SK-N-MC (cell line): ENCODE measurements around the gene PHC2.

Experiments used
- DNase-seq: peaks from one replicate; pipeline ENCODE4 v3.0.0-alpha.2; 2011; ENCODE audit warnings: low read depth, low spot score
- H3K27ac ChIP-seq: fragments of 200-600 bp; sonication (generic); 2 replicates; pipeline ENCODE4 v1.5.1; 2016; ENCODE audit warnings: mixed run types
- H3K36me3 ChIP-seq: fragments of 200-600 bp; sonication (generic); 2 replicates; pipeline ENCODE4 v1.6.1; 2017; ENCODE audit warnings: antibody characterized with exemption, low read length, mixed read lengths; ENCODE audit not compliant: insufficient read depth
- H3K4me3 ChIP-seq: fragments of 200-600 bp; sonication (generic); 2 replicates; pipeline ENCODE4 v1.5.1; 2016
- H3K9ac ChIP-seq: fragments of 200-600 bp; sonication (generic); 2 replicates; pipeline ENCODE4 v1.8.0; 2017; ENCODE audit warnings: mixed run types, mixed read lengths; ENCODE audit not compliant: insufficient read length
- H3K9me3 ChIP-seq: fragments of 200-600 bp; sonication (generic); 2 replicates; pipeline ENCODE4 v1.6.1; 2017; ENCODE audit warnings: low read depth, mild to moderate bottlenecking, antibody characterized with exemption, low read length, moderate library complexity, mixed read lengths
- EZH2 ChIP-seq: fragments of 200-600 bp; sonication (generic); IDR thresholded peaks from one replicate; pipeline ENCODE4 v1.6.1; 2017; ENCODE audit warnings: antibody characterized with exemption
- FOXP2 ChIP-seq: optimal IDR thresholded peaks from 2 replicates; pipeline ENCODE3; 2011; ENCODE audit warnings: mild to moderate bottlenecking, moderate library complexity; ENCODE audit not compliant: insufficient read depth; ENCODE audit errors: extremely low read length, control extremely low read depth
- POLR2AphosphoS5 ChIP-seq: IDR thresholded peaks from 2 replicates; pipeline ENCODE4 v1.6.1; 2012; ENCODE audit warnings: mild to moderate bottlenecking, low read depth, low read length, borderline replicate concordance

PHC2 gene

DNA sequence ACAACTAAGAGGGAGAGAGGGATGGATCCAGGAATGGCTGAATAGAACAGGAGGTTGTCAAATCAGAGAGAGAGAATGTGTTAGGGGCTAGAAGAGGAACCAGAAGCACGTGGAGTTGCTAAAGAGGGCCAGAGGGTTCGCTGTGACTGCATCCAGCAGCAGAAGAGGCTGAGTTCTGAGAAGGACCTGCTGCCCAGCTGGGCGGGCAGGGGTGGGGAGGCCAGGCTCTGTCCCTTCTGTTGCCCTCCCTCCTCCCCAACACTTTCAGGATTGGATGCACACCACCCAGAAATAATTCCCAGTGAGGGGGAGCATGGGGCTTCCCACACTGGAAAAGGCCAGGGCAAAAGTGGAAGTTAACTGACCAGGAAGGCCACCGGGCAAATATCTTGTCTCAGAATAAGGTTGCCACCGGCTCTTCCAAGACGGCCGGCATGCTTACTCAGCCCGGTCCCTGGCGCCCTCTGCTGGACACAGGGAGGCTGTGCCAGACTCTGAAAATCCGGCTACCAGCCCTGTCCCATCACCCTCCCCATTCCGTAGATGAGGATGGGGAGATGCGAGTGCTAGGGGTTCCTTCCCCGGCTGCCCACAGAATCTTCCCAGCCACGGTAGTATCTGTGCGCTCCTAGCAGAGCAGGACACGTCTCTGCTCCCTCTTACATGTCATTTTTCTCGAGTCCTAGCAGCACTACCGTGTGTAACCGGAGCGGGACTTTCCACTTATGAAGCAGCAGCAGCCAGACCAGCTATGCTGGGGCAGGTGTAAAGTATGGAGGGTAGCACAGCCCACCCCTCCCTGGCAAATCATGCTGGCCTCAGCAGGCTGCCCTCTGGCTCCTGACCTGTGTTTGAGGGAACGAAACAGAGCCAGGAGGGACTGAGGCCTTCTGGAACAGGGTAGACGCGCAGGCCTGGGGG is 63.1 kb downstream of the PHC2 start:
- no peak for DNase-seq
- H3K9ac ChIP-seq = no peak overlapping the region
- peak; percentile 36 for TF ChIP-seq FOXP2
- TF ChIP-seq POLR2AphosphoS5 = no peak
- TF ChIP-seq EZH2 = no peak
- no peaks in the 10 kb centered on the region for H3K9me3 ChIP-seq
- H3K27ac ChIP-seq = no peak overlapping the region
- H3K4me3 ChIP-seq = no peak overlapping the region
- H3K36me3 ChIP-seq = no peaks in the 10 kb centered on the region

DNA sequence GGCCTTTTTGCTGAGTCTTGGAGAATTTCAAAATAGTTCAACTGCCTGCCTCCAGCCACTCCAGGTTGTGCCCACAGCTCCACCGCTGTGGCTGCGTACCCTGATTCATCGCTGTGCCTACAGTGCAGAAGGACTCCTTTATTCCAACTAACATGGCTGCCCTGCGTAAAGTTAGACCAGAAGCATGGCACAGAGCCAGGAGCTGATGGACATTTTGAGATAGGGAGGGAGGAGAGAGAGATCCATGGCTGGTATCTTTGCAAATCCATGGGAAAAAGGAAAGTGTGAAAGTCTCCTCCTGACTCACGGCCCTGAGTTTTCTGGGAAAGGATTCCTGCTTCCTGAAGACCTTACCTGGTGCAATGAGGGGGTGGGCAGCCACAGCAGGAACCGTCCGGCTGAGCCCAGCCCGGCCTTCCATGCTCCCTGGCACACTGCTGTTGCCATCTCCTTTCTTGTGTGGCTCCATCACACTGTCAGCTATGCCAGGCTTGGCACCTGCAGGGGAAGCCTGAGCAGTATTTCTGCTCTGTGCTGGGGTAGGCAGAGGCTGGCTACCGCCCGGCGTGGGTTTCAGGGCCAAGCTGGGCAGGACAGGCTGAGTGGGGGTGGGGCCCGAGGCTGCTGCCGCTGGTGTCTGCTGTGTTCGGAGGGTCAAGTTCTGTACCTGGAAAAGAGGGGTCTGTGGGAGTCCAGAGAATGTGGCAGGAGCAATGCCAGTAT is 64.0 kb downstream of the PHC2 start:
- H3K4me3 ChIP-seq = no peak overlapping the region
- H3K9ac ChIP-seq = no peak overlapping the region
- DNase-seq = no peak
- no peaks in the 10 kb centered on the region for H3K9me3 ChIP-seq
- no peaks in the 10 kb centered on the region for H3K36me3 ChIP-seq
- no peak for TF ChIP-seq FOXP2
- TF ChIP-seq EZH2 = no peak
- TF ChIP-seq POLR2AphosphoS5 = no peak
- no peak overlapping the region; the same call in 1 of the 2 replicates for H3K27ac ChIP-seq

DNA sequence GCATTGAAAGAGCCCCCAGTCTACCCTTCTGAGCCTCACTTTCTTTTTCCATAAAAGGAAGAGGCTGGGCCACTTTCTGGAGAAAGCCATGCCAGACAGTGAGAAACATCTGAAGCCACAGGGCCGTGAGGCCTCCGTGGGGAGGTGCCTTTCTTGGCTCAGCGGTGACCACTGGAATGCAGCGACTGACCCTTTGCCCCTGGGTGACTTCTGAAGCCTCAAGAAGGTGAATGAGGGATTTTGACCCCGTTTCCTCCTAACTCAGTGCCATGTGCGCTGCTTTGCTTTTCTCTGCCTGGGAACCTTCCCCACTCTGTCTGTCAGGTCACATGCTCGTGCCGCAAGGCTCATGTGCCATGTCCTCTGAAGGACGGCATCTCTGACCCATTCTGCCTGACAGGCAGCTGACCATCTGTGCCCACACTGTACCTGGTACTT is 65.3 kb downstream of the PHC2 start:
- TF ChIP-seq POLR2AphosphoS5 (no peak), EZH2 (no peak), FOXP2 (no peak)

DNA sequence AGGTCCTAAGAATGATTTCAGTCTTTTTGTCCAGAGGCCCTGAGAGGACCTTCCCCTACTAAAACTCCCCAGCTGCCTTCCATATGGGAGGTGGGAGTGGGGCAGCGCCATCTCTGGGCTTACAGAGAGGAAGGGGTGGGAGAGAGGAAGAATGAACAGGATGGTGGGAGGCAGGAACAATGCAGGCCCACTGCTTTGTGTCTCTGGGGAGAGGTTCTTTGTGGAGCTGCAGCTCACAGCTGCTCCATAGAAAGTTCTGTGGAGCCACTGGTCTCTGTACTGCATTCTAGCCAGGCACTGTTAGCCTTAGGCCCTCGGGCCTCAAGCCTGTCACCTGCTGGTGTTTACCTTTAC is 66.4 kb downstream of the PHC2 start:
- DNase-seq = no peak
- Histone ChIP-seq H3K36me3 (no peaks in the 10 kb centered on the region), H3K9ac (no peak overlapping the region), H3K4me3 (peak overlapping the region; percentile 75), H3K9me3 (no peaks in the 10 kb centered on the region), H3K27ac (peak overlapping the region; percentile 88)
- TF ChIP-seq POLR2AphosphoS5 = no peak
- TF ChIP-seq FOXP2 = no peak
- no peak for TF ChIP-seq EZH2

More for the DNA sequence above, 65.3 kb downstream of the PHC2 start:
- Histone ChIP-seq H3K4me3 (no peak overlapping the region), H3K9ac (peak overlapping the region; percentile 51), H3K27ac (peak overlapping the region; percentile 88), H3K36me3 (no peaks in the 10 kb centered on the region), H3K9me3 (no peaks in the 10 kb centered on the region)
- no peak for DNase-seq

DNA sequence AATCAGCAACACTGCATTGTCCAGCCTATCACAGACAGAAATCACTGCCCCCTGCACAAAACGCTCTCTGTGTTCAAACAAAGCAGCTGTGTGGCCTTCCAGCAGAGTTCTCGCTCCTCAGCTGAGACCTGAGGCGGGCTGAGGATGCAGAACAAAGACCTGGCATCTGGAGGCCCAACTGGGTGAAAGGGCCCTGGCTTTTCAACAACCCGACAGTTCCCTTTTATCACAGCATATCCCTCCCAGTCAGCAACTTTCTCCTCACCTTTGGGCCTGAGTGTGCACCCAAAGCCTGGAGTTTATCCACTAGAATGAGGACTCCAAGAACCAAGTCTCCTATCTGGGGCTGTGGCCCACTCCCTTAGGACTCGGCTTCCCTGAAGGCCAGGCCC is 67.4 kb downstream of the PHC2 start:
- no peaks in the 10 kb centered on the region for H3K9me3 ChIP-seq
- DNase-seq = no peak
- TF ChIP-seq POLR2AphosphoS5 = no peak
- no peak for TF ChIP-seq EZH2
- no peak for TF ChIP-seq FOXP2
- H3K36me3 ChIP-seq = no peaks in the 10 kb centered on the region; the same call in 1 of the 2 replicates
- H3K27ac ChIP-seq = peak overlapping the region; percentile 88
- H3K4me3 ChIP-seq = peak overlapping the region; percentile 75
- H3K9ac ChIP-seq = peak overlapping the region; percentile 68

DNA sequence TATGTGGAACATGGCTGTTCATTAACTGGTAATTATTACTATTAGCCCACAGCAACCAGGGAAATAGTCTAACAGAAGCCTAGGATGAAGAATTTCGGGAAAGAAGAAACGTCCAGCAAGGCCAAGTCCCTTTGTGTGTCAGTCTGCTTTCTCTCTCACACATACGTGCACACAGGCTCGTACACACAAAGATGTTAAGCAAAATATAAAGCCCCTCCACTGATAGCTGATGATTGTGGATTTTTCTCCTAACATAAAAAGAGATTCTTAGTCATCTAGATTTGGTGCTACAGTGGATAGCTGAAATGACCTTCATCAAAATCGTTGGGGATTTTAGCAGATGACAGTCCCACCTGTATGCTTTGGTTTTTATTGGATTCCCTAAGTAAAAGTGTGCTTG is 67.9 kb downstream of the PHC2 start:
- no peaks in the 10 kb centered on the region for H3K9me3 ChIP-seq
- DNase-seq = no peak
- peak overlapping the region; percentile 68 for H3K9ac ChIP-seq
- no peak for TF ChIP-seq POLR2AphosphoS5
- no peak for TF ChIP-seq FOXP2
- no peak for TF ChIP-seq EZH2
- H3K4me3 ChIP-seq = peak overlapping the region; percentile 75
- H3K36me3 ChIP-seq = no peaks in the 10 kb centered on the region; the same call in 1 of the 2 replicates
- peak overlapping the region; percentile 88 for H3K27ac ChIP-seq

DNA sequence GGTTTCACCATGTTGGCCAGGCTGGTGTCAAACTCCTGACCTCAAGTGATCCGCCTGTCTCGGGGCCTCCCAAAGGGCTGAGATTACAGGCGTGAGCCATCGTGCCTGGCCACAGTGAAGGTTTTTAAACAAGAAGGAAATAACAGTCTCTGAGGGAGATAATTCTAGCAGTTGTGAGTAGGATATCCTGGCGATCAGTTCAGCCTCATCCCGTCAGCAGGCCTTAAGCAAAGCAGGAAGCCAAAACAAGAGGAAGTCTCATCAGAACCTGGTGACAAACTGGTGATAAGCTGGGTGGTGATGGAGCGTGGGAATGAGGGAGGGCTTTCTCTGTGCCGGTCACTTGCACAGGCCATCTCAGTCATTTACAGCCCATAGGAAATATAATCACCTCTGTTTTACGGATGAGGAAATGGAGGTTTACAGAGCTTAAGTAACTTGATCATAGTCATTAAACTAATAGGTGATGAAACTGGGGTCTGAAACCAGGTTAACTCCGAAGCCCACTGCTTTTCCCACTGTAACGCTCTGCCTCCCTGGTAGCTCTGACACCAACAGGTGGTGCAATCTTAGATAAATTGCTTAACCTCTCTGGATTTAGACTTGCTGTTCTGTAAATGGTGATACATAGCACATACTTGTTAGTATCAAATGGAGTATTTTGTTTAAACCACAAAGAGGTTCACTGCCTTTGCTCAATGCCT is 69.2 kb downstream of the PHC2 start:
- no peaks in the 10 kb centered on the region; the same call in 1 of the 2 replicates for H3K36me3 ChIP-seq
- no peak overlapping the region for H3K4me3 ChIP-seq
- no peak overlapping the region for H3K27ac ChIP-seq
- H3K9ac ChIP-seq = no peak overlapping the region
- TF ChIP-seq FOXP2 (no peak), EZH2 (no peak)
- DNase-seq = no peak
- no peaks in the 10 kb centered on the region for H3K9me3 ChIP-seq

DNA sequence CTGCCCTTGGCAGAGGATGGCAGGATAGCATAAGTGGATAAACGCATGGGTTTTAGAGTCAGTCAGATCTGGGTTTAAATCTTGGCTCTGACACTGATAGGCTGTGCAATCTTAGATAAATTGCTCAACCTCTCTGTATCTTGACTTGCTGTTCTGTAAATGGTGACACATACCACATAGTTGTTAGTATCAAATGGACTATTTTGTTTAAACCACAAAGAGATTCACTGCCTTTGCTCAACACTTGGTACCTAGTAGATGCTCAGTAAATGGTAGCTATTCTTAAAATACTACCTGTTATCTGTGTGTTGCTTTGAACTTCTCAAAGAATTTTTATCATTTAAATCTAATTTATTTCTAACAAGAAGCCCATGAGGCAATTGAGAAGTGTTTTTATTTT is 70.5 kb downstream of the PHC2 start:
- Histone ChIP-seq H3K9me3 (no peaks in the 10 kb centered on the region), H3K9ac (no peak overlapping the region), H3K4me3 (no peak overlapping the region), H3K27ac (no peak overlapping the region), H3K36me3 (no peaks in the 10 kb centered on the region; the same call in 1 of the 2 replicates)
- DNase-seq = no peak
- TF ChIP-seq POLR2AphosphoS5 = no peak
- no peak for TF ChIP-seq FOXP2
- no peak for TF ChIP-seq EZH2
